ENCODE data around the gene CTXND1.

DNA sequence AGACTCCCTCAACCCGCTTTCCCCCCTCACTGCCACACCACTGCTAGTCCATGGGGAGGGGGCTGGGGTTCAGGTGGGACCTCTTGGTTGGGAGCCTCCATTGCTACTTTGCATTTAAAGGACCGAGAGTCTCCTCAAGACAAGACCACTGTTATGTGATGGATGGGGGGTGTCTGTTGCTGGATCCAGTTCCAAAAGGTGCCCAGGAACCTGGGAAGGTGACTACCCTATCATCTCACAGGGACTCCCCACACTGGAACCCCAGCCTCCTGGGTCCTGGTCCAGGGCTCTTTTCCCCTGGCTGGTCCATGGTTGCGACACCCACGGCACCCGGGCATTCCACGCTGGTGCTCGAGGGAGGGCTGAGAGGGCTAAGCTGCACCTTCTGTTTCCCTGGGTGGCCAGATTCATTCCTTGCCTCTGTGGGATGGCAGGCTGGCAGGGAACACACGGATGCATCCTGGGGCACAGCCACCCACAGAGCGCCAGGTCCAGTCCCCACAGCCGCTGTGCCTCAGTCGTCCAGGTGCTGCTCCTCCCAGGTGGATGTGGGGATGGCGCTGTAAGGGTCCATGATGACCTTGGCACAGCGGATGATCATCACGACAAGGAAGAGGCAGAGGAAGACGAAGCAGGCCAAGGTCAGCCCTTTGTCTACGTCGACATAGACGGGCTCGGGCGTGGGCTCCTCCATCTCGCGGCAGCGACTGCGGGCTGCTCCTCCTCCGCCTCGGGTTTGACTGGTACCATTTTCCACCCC, 50.6 kb downstream of the CTXND1 start:
- TF ChIP-seq CTCF (IDR thresholded peaks at IDR 0.05) (no peak), POLR2A (IDR thresholded peaks at IDR 0.05) (no peak)
